Fibroblast of lung (primary cell): Measurements from ENCODE around the gene RUFY1. TPM values are rescaled to one million over a fixed set of nuclear protein-coding genes. Genes with fewer than 3 reads are reported as not detected.

ENCODE experiments used
- DNase-seq, 2 donors: peaks; one replicate each; pipeline versions ENCODE4 v3.0.0 to v3.0.0-alpha.2; 2010; ENCODE audit warnings: low read depth in 2 of 2
- H2AFZ ChIP-seq: 2 replicates; pipeline ENCODE4 v1.5.1; 2012; ENCODE audit warnings: low read length, control low read depth, inconsistent platforms
- H3K27ac ChIP-seq: 2 replicates; pipeline ENCODE4 v1.5.1; 2011; ENCODE audit warnings: low read length, control low read depth; ENCODE audit not compliant: insufficient read depth
- H3K27me3 ChIP-seq: 2 replicates; pipeline ENCODE4 v1.5.1; 2011; ENCODE audit warnings: mild to moderate bottlenecking, low read length; ENCODE audit not compliant: control insufficient read depth, insufficient read depth
- H3K36me3 ChIP-seq: 2 replicates; pipeline ENCODE4 v1.5.1; 2011; ENCODE audit warnings: low read length; ENCODE audit not compliant: control insufficient read depth, insufficient read depth
- H3K4me1 ChIP-seq: 2 replicates; pipeline ENCODE4 v1.5.1; 2011; ENCODE audit warnings: low read length; ENCODE audit not compliant: control insufficient read depth, insufficient read depth; ENCODE audit errors: extremely low read depth
- H3K4me2 ChIP-seq: 2 replicates; pipeline ENCODE4 v1.5.1; 2011; ENCODE audit warnings: low read length, control low read depth; ENCODE audit not compliant: insufficient read depth; ENCODE audit errors: extremely low read depth
- H3K4me3 ChIP-seq, 4 experiments: fragments of 200-600 bp in 1 of 4; sonication (generic) in 1 of 4; replicated peaks in 1 of 4; 2 replicates each; pipeline ENCODE4 v1.5.1; 2011 to 2016; ENCODE audit warnings: low read length in 4 of 4, low read depth in 3 of 4, mild to moderate bottlenecking in 3 of 4, control low read depth in 2 of 4, inconsistent platforms in 1 of 4, mixed read lengths in 1 of 4; ENCODE audit not compliant: insufficient read depth in 1 of 4; ENCODE audit errors: control extremely low read depth in 1 of 4
- H3K79me2 ChIP-seq: 2 replicates; pipeline ENCODE4 v1.5.1; 2012; ENCODE audit warnings: mild to moderate bottlenecking, low read length, inconsistent platforms; ENCODE audit not compliant: control insufficient read depth, insufficient read depth
- H3K9ac ChIP-seq: 2 replicates; pipeline ENCODE4 v1.5.1; 2011; ENCODE audit warnings: mild to moderate bottlenecking, low read length, control low read depth; ENCODE audit not compliant: insufficient read depth
- H3K9me3 ChIP-seq: 2 replicates; pipeline ENCODE4 v1.5.1; 2012; ENCODE audit warnings: low read depth, low read length; ENCODE audit not compliant: control insufficient read depth, insufficient read depth
- H4K20me1 ChIP-seq: 2 replicates; pipeline ENCODE4 v1.5.1; 2011; ENCODE audit warnings: low read length; ENCODE audit not compliant: control insufficient read depth, insufficient read depth; ENCODE audit errors: extremely low read depth
- CTCF ChIP-seq, 2 donors: IDR thresholded peaks in 1 of 2; conservative IDR thresholded peaks in 1 of 2; 1 replicate in 1 of 2; 2 replicates in 1 of 2; pipeline ENCODE4 v1.5.1; 2011 to 2012; ENCODE audit warnings: low read length in 2 of 2, control low read depth in 1 of 2, inconsistent platforms in 1 of 2, low read depth in 1 of 2, mild to moderate bottlenecking in 1 of 2
- EZH2 ChIP-seq: IDR thresholded peaks from 2 replicates; pipeline ENCODE4 v1.5.1; 2012; ENCODE audit warnings: low read length, control low read depth, mild to moderate bottlenecking; ENCODE audit errors: missing control alignments
- polyA plus RNA-seq, 2 donors: library from polyadenylated mRNA; depleted of rRNA in 1 of 2; stranded (reverse) in 1 of 2; unstranded in 1 of 2; fragments of >200 nt; gene quantifications; 2 replicates each; pipeline ENCODE4 v1.2.1, GENCODE V29; 2011 to 2012; ENCODE audit warnings: missing spikeins in 1 of 2
- total RNA-seq: library from RNA; depleted of rRNA; stranded (reverse); fragments of >200 nt; gene quantifications from 2 replicates; pipeline ENCODE4 v1.2.1, GENCODE V29; 2014

The RUFY1 gene
- total and polyA plus RNA-seq, 2 donors (not counting 1 experiment from before 2014, with no cell fraction given): 32.8 to 77.8 TPM

GRCh38 chr5:179613460-179614071 is 63.2 kb downstream of the RUFY1 start:
- no peak for DNase-seq
- H3K27ac ChIP-seq: no peak overlapping the region
- TF ChIP-seq CTCF (conservative IDR thresholded peaks at IDR 0.05 in 1 of 2, IDR thresholded peaks at IDR 0.05 in 1 of 2; ENCODE audit: low read depth in 1 of 2, low read length in 2 of 2) (no peak), EZH2 (no peak)
- peaks cover 40% of the 10 kb centered on the region for H3K36me3 ChIP-seq
- no peaks in the 10 kb centered on the region for H3K27me3 ChIP-seq
- H4K20me1 ChIP-seq: no peaks in the 10 kb centered on the region
- no peaks in the 10 kb centered on the region for H3K9me3 ChIP-seq
- peaks cover 60% of the 10 kb centered on the region for H3K79me2 ChIP-seq
- peaks cover 2% of the 10 kb centered on the region for H3K4me1 ChIP-seq
- no peak overlapping the region for H3K4me3 ChIP-seq
- no peak overlapping the region for H3K4me2 ChIP-seq
- no peak overlapping the region for H3K9ac ChIP-seq
- H2AFZ ChIP-seq: no peak overlapping the region

- no peak for DNase-seq
- Histone ChIP-seq H3K27me3 (no peaks in the 10 kb centered on the region), H3K9ac (no peak overlapping the region), H3K4me1 (peaks cover 2% of the 10 kb centered on the region), H3K36me3 (peaks cover 39% of the 10 kb centered on the region), H3K27ac (peak overlapping the region; percentile 5), H3K9me3 (no peaks in the 10 kb centered on the region), H3K4me3 (no peak overlapping the region), H3K79me2 (peaks cover 72% of the 10 kb centered on the region), H3K4me2 (no peak overlapping the region), H4K20me1 (peaks cover 5% of the 10 kb centered on the region), H2AFZ (no peak overlapping the region)
- TF ChIP-seq EZH2 (no peak), CTCF (conservative IDR thresholded peaks at IDR 0.05 in 1 of 2, IDR thresholded peaks at IDR 0.05 in 1 of 2; ENCODE audit: low read depth in 1 of 2, low read length in 2 of 2) (no peak)
Measured at GRCh38 chr5:179614745-179615144, 64.4 kb downstream of the RUFY1 start.

DNA sequence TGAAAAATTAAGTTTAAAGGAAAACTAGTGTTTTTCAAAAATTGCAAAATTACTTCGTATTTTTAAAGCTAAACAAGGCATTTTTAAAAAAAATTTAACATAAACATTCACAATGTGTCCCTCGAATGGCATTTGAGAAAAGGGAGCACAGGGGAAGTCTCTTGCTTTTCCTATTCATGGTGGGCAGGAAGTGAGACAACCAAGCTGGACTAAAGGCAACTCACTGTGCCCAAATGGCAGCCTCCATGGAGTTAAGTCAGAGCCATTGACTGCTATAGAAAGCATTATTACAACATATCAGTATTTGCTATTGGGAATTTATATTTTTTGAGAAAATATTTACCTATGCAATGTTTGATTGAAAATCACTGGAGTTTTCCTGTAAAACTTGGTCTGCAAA is 64.8 kb downstream of the RUFY1 start:
- TF ChIP-seq EZH2: no peak
- no peak for TF ChIP-seq CTCF (conservative IDR thresholded peaks at IDR 0.05 in 1 of 2, IDR thresholded peaks at IDR 0.05 in 1 of 2; ENCODE audit: low read depth in 1 of 2, low read length in 2 of 2)
- DNase-seq: peak in 1 of 2 donors; percentile 40
- Histone ChIP-seq H4K20me1 (peaks cover 7% of the 10 kb centered on the region), H3K27me3 (no peaks in the 10 kb centered on the region), H3K27ac (no peak overlapping the region), H3K4me3 (no peak overlapping the region), H3K9ac (no peak overlapping the region), H3K9me3 (no peaks in the 10 kb centered on the region), H3K36me3 (peaks cover 35% of the 10 kb centered on the region), H3K4me2 (no peak overlapping the region), H2AFZ (no peak overlapping the region), H3K4me1 (peaks cover 2% of the 10 kb centered on the region), H3K79me2 (peaks cover 77% of the 10 kb centered on the region)
